Hepatic stellate cell (primary cell): ENCODE results near the gene NINL.

Experiments used
- DNase-seq: peaks from one replicate; pipeline ENCODE4 v3.0.0; 2011; ENCODE audit warnings: low spot score

The NINL gene

DNA sequence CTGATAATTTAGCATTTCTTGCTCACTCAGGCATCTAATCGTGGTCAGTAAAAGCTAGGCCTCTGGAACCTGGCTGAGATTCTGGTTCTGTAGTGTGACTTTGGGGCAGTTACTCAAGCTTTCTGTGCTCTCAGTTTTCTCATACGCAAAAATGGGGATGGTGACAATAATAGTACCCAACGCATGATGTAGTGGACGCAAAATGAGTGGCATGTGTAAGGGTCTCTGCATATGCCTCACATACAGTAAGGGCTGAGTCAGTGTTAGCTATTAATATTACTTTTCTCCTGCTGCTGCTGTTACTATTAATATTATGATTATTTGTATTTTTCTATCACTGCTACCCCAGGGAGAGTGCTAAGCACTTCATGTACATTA lies 177.2 kb downstream of the NINL start:
- DNase-seq = no peak

DNA sequence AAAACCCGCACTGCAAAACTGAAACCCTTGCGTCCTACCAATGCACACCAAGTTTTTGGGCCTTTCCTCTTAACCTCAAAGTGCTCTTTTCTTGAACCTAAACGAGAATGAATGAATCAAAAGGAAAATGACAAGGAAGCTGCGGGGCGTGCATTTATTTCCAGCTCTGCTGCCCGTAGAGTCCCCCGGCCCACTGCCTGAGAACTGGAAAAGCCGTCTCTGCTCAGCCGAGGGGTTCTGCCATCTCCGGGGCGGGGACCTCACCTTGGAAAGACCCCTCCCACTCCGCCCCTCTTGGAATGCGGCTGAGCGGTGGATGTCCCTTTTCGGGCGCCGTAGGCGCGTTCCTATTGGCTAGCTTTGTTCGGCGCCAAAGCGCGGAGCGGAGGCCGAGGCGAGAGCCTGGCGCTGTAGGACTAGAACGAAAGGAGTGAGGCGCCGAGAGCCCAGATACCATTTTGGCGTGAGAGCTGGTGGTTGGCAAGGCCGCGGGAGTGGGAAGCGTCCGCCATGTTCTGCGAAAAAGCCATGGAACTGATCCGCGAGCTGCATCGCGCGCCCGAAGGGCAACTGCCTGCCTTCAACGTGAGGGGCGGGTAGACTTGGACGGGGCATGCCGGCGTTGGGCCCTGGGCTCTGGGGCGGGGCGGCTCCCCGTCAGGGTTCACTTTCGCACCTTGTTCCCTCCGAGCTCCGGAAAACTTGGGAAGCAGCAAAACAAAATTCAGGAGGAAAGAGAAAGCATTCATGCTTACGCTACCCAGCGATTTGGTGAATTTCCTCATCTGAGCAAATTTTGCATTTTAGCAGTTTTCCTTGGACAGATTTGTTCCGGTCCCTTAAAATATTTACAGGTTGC lies 177.8 kb downstream of the NINL start, which contains the start of gene GINS1:
Gene GINS1, plus strand, starts transcription at position 363 of the 859 bp plus-strand sequence. Its CDS starts 148 bp downstream, at position 511.
- DNase-seq = peak; percentile 93
